Measurements from ENCODE around the gene RTF1.

RTF1 gene

DNA sequence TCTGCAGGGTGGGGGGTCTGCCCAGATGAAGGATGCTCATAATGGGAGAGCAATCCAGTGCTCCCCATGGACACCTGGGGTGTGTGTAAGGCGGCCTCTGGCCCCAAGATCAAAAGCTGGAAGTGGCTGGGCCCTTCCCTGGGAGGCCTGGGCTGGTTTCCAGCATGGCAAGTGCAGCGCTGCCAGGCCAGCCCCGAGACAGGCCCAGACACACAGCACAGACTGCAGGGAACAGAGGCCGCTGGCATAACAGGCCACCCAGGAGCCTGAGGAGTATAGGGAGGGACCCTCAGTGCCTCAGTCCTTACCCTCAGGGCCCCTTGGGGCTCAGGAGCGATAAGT lies 86.7 kb downstream of the RTF1 start:
- in situ Hi-C loops (cut with HindIII; ENCODE audit: low pct_ligation_motif_present, low sequenced_read_pairs) = no loop called here
- no peak for DNase-seq
- Histone ChIP-seq H3K4me3 (ENCODE audit: low read depth, low read length) (no peak overlapping the region), H3K36me3 (replicated peaks) (no peaks in the 10 kb centered on the region), H3K27me3 (replicated peaks) (peaks cover 25% of the 10 kb centered on the region), H3K27ac (no peak overlapping the region)
- no peak for TF ChIP-seq CTCF (IDR thresholded peaks at IDR 0.05; ENCODE audit: low read depth, low read length, missing control alignments)

- no peak overlapping the region for H3K4me3 ChIP-seq (ENCODE audit: low read depth, low read length)
- H3K36me3 ChIP-seq (replicated peaks) = no peaks in the 10 kb centered on the region
- DNase-seq = no peak
- peaks cover 26% of the 10 kb centered on the region for H3K27me3 ChIP-seq (replicated peaks)
- TF ChIP-seq CTCF (IDR thresholded peaks at IDR 0.05; ENCODE audit: low read depth, low read length, missing control alignments) = no peak
- in situ Hi-C loops (cut with HindIII; ENCODE audit: low pct_ligation_motif_present, low sequenced_read_pairs) = no loop called here
- H3K27ac ChIP-seq = no peak overlapping the region
Observed at GRCh38 chr15:41504751-41505492, 88.0 kb downstream of the RTF1 start.

- H3K36me3 ChIP-seq (replicated peaks) = no peaks in the 10 kb centered on the region
- no peak for DNase-seq
- H3K27ac ChIP-seq = no peak overlapping the region
- TF ChIP-seq CTCF (IDR thresholded peaks at IDR 0.05; ENCODE audit: low read depth, low read length, missing control alignments) = no peak
- no peak overlapping the region for H3K4me3 ChIP-seq (ENCODE audit: low read depth, low read length)
- in situ Hi-C loops (cut with HindIII; ENCODE audit: low pct_ligation_motif_present, low sequenced_read_pairs) = no loop called here
- H3K27me3 ChIP-seq (replicated peaks) = peaks cover 31% of the 10 kb centered on the region
Observed at GRCh38 chr15:41505776-41506175, 88.9 kb downstream of the RTF1 start.

GRCh38 chr15:41506796-41507341 lies 90.0 kb downstream of the RTF1 start:
- no peak overlapping the region for H3K4me3 ChIP-seq (ENCODE audit: low read depth, low read length)
- H3K27me3 ChIP-seq (replicated peaks) = peaks cover 33% of the 10 kb centered on the region
- no peak overlapping the region for H3K27ac ChIP-seq
- TF ChIP-seq CTCF (IDR thresholded peaks at IDR 0.05; ENCODE audit: low read depth, low read length, missing control alignments) = no peak
- H3K36me3 ChIP-seq (replicated peaks) = no peaks in the 10 kb centered on the region
- in situ Hi-C loops (cut with HindIII; ENCODE audit: low pct_ligation_motif_present, low sequenced_read_pairs) = no loop called here
- DNase-seq = no peak

- Histone ChIP-seq H3K4me3 (ENCODE audit: low read depth, low read length) (no peak overlapping the region), H3K27me3 (replicated peaks) (peaks cover 33% of the 10 kb centered on the region), H3K27ac (no peak overlapping the region), H3K36me3 (replicated peaks) (no peaks in the 10 kb centered on the region)
- DNase-seq = no peak
- TF ChIP-seq CTCF (IDR thresholded peaks at IDR 0.05; ENCODE audit: low read depth, low read length, missing control alignments) = no peak
- in situ Hi-C loops (cut with HindIII; ENCODE audit: low pct_ligation_motif_present, low sequenced_read_pairs) = no loop called here
Observed at GRCh38 chr15:41507820-41508290, 91.0 kb downstream of the RTF1 start.

All from brain microvascular endothelial cell (primary cell).